CD4-positive, alpha-beta T cell treated with Interleukin-12 subunit alpha and Interleukin-12 subunit beta, for 1 hour (primary cell): ENCODE measurements around the gene PHOSPHO2.

Source experiments
- DNase-seq: peaks from one replicate; pipeline ENCODE4 v3.0.0-alpha.2; 2020

Gene PHOSPHO2

DNA sequence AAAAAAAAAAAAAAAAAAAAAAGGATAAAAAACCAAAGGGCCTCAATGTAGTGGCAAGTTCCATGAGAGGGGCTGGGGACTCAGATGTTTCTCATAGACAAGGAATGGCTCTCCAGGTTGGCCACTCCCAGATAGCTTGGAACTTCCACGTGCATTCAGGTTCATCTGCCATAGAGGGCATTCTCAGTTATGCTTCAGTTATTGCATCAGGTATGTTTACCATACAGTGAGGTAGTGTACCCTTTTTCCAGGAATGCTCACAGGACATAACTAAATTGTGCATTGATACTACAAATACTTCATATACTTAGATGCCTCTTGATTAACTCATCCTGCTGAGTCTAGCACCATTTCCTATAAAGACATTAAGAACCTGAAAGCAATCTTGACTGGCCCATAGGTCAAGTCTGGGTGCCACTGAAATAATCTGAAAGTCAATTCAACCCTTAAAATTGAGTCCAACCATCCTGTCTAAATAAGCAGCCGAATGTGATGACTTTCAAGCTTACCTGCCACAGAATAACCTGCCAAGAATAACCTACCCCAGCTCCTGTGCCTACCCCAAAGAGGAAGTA lies 24.7 kb downstream of the PHOSPHO2 start:
- no peak for DNase-seq

DNA sequence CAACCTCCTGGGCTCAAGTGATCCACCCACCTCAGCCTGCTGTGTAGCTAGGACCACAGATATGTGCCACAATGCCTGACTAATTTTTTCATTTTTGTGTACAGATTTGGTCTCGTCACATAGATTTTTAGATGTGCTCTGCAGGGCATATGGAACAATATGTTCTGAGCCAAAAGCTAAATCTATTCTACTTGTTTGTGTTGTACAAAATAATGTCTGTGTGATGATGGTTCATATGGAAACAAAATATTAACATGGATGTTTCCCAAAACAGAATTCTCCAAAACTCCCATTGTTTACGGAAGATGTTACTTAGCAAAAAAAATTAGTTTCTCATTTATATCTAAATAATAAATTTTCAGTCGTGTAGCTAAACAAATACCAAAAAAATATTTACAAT lies 26.7 kb downstream of the PHOSPHO2 start:
- DNase-seq: no peak

DNA sequence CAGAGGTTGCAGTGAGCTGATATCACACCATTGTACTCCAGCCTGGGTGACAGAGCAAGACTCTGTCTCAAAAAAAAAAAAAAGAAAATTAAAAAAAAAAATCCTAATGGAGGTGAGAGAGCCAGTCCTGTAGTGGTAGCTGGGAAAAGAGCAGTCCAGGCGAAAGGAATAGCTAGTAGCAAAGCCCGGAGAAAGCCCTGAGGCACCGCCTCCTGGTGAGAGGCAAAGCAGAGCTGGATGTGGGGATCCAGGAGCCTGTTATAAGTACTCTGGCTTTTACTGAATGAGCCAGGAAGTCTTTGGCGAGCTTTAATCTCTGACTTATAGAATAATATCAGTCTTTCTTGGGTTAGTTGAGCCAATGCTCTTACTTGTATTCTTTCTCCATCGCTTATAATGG lies 32.8 kb downstream of the PHOSPHO2 start:
- DNase-seq: no peak

- no peak for DNase-seq
These were observed 35.0 kb downstream of the PHOSPHO2 start for GRCh38 chr2:169729274-169729605.

DNA sequence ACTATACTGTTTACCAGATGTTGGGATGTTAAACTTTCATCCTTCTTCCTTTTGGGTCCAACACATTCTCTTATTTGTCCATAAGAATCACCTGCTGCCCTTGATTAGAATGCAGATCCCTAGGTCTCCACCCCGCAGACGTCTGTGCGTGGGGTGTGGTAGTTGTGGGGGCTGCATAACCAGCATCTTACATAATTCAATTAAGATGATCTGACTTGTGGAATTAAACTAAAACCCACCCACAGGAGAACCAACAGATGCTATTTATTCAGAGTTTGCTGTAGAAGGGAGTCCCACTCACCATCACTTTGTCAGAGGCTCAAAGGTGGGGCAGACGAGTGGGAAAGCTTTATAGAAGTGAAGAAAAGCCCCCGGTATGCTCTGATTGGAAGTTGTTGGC lies 37.8 kb downstream of the PHOSPHO2 start:
- DNase-seq: no peak

- DNase-seq: no peak
These were observed 38.5 kb downstream of the PHOSPHO2 start for GRCh38 chr2:169732583-169733358.

DNA sequence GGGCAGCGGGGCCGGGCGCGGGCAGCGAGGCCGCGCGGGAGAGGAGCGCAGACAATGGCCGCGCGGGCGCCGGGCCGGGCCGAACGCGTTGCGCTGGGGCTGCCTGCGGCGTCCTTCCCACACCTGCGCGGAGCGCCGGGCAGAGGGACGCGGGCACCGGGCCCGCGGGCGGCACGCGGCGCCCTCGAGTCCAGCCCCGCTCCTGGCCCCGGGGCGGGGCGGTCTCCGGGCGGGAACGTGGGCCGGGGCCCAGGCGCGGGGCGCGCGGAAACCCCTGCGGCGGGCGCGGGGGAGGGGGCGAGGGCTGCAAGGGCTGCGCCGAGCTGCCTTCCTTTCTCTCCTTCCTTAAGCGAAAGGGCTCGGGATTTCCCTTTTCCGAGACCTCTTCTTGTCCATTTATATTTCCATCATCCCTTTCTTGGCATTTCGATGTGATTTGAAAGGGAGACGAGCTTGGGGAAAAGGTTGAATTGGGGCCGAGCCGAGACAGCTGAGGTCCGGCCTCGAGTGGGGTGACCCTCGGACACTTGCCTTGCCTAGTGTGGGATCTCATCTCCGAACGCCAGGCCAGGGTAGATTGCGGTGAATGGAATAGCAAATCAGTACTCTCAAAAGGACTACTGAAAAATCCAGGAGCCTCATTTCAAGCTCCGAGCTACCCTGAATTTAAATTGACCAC lies 40.0 kb downstream of the PHOSPHO2 start:
- no peak for DNase-seq

DNA sequence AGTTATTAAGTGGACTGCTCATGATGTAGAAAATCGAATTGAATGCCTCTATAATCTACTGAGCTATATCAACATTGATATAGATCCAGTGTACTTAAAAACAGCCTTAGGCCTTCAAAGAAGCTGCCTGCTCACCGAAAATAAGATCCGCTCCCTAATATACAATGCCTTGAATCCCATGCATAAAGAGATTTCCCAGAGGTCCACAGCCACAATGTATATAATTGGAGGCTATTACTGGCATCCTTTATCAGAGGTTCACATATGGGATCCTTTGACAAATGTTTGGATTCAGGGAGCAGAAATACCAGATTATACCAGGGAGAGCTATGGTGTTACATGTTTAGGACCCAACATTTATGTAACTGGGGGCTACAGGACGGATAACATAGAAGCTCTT lies 41.4 kb downstream of the PHOSPHO2 start:
- DNase-seq: no peak

DNA sequence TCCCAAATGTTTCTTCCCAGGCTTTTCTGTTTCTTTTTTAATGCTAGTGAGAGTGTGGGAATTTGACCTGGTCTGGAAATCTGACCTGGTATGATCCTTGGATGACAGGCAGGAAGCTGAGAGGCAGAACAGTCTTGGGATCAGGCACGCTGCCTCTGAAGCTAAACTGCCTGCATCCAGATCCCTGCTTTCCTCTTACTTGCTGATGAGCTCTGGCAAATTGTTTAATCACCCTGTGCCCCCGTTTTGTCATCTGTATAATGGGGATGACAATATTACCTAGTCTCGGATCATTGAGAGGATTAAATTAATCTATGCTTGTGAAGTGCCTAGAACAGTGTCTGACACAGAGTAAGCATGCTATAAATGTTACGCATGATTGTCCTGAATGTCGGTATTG lies 42.6 kb downstream of the PHOSPHO2 start:
- no peak for DNase-seq

DNA sequence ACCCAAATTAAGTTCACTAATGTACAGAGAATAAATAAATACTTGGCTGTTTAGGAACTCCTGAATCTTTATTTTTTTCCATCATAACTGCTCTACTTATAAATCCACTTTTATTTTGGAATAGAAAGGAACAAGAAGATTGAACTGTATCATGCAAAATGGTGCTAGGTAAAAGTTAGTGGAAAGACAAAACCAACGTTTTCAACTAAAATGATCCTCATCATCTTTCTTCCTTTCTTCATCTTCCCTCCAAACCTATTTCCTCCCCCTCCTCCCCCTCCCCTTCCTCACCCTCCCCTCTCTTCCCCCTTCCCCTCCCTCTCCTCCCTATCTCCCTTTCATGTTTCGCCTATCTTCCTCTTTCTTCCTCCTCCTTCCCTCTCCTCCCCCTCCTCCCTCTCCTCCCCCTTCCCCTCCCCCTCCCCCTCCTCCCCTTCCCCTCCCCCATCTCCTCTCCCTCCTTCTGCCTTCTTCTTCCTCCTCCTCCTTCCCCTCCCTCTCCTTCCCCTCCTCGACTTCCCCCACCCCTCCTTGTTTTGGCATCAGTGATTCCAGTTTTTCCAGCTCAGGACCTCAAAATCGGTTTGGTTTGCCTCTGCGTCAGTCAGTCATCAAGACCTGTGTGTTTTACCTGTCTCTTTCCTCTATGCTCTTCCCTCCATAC lies 44.4 kb downstream of the PHOSPHO2 start:
- no peak for DNase-seq

GRCh38 chr2:169739351-169739750 lies 45.1 kb downstream of the PHOSPHO2 start:
- DNase-seq: no peak

- no peak for DNase-seq
These were observed 49.3 kb downstream of the PHOSPHO2 start for GRCh38 chr2:169743549-169743948.

- DNase-seq: no peak
These were observed 52.0 kb downstream of the PHOSPHO2 start for GRCh38 chr2:169746240-169746639.

DNA sequence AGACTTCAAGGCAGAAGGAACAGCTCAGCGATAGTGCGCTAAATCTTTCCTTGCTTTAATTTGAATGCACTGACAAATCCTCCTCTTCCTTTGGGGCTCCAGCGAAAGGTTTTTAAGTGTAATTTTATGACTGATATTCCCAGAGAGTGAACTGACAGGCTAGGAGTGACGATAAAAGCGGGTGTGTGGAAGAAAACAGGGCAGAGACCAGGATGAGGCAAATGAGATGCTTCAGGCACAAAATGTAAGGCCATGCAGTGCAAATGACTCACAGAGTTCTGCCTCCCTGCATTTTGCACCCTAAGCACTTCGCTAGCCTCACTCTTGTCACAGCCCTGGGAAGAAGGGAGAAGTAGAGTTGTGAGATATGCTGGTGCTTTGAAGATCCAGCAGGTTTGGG lies 54.0 kb downstream of the PHOSPHO2 start:
- no peak for DNase-seq
